SK-N-DZ (cell line): ENCODE measurements around the gene TNRC18.
"Not testable (repeated sequence)": the region's sequence is repeated elsewhere in the genome, so short reads cannot be mapped to it uniquely, and the experiment has no call there.

Source experiments
- DNase-seq: peaks from one replicate; pipeline ENCODE4 v3.0.0-alpha.2; 2015; ENCODE audit warnings: low spot score

Gene TNRC18

DNA sequence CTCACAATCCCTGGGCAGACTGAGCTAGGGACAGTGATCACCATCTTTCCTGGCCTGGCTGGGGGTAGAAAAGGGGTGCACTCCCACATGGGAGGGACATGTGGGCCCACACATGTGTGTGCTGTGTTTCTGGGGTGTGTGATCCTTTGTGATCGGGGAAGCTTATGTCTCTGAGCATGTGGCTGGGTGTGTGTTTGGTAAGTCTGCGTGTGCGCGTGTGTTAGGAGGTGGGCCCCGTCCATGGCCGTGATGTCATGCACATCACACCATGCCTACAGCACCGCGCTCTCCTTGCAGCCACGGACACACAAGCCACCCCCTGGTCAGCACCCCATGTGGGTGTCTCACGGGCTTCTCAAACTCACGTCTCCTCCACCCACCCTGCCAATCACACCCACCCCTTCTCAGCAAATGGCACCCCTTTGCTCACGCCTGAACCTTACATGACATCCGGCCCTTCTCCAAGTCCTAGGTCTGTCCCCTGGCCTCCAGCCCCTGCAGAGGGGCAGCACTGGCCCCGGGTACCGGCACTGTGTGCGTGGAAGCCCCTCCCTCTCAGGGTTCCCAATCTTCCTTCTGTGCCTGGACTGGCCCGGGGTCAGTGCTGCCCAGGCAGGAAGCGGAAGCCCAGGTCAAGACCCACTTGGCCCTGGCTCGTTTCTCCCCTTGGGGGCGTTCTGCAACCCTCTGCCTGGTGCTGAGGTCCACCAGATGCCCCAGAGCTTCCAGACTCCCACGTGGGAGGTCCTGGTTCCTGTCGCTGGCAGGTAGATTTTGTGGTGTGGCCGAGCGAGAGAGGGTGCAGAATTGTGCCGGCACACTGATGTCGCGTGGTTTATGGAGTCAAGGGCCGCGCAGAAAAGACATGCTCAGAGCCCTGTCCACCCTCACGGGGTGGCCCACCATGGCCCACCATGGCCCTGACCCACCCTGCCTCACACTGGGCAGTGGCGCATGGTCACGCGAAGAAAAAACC, 128.3 kb downstream of the TNRC18 start:
- DNase-seq: no peak

DNA sequence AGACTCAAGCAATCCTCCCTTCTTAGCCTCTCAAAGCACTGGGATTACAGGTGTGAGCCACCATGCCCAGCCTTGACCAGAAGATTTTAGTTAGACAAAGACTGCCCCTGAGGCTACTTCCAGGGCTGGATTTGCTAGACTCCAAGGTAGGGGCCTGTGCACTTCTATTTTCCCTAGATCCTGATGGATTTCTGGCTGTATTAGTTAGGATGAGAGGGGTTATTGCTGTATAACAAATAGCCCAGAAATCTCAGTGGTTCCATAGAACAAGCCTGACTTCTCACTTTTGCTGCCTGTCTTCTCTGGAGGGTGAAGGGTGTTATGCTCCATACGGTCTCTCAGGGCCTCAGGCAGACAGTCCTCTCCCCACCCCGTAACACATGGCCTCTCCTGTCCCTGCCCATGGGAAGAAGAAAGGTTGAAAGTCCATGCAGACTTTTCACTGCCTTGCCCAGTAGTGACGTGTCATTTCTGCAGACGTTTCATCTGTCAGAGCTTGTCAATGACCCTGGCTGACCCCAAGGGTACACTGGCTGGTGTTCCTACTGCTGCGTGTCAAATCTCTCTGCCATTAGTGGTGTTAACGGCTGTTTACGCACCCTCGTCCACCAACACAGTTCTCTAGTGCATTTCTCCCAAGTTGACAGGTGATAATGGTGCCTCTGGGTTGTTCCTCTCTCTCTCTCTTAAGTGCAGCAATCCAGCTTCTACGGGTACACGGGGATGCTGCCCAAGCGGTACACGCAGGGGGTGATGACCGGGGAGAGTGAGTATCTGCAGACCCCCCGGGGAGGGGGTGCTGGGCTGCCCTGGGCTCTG, 129.3 kb downstream of the TNRC18 start:
- DNase-seq: no peak

DNA sequence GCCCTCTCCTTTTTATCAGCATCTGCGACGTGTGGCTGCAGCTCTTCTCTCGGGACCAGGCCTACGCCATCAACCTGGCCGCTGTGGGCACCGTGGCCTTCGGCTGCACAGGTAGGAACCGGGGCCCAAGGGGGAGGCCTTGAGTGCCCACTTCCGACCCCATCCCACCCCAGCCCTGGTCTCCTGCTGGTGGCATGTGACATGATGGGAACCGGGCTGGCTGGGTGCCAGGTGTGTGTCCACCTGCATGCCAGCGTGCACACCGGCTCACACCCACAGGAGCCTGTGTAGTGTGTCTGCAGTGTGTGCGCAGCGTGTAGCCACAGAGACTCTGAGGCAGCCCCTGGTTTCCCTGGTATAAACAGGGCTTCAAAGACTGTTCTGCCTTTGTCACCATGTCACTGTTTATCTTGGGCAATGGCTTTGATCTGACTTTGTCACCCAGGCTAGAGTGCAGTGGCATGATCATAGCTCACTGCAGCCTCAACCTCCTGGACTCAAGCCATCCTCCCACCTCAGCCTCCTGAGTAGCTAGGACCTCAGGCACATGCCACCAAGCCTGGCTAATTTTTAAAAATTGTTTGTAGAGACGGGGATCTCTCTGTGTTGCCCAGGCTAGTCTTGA, 131.8 kb downstream of the TNRC18 start:
- not testable (repeated sequence) for DNase-seq

DNA sequence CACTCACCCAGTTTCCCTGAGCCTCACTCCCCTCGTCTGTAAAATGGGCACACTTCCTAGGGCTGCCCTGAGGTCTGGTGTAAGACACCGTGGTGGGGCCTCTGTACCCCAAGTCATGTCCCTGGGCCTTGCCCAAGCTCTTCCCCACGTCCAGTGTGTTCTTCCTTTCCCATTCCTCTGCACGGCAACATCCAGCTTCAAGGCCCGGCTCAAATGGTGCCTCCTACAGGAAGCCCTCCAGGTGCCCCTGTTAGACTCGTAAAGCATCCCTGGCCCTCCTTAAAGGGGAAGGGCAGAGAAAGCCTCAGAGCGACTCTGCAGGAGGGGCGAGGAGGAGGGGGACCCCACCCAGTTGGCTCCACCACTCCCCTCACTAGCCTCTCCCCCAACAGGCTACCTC, 132.3 kb downstream of the TNRC18 start:
- DNase-seq: no peak

DNA sequence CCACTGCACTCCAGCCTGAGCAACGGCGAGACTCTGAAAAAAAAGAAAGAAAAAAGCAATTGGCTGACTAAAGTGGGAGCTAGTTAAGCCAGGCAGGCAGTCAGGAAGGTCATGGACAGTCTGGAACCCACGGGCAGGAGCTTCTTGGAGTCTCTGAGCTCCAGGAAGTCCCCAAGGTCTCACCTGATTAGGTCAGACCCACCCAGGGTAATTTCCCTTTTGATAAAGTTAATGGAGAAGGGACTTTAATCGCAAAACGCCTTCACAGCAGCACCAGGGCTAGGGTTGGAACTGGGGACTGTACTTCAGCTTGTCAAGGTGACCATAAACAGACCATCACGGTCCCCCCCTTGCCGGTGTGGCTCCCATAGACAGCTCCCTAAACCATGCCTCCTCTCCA, 134.3 kb downstream of the TNRC18 start:
- no peak for DNase-seq

DNA sequence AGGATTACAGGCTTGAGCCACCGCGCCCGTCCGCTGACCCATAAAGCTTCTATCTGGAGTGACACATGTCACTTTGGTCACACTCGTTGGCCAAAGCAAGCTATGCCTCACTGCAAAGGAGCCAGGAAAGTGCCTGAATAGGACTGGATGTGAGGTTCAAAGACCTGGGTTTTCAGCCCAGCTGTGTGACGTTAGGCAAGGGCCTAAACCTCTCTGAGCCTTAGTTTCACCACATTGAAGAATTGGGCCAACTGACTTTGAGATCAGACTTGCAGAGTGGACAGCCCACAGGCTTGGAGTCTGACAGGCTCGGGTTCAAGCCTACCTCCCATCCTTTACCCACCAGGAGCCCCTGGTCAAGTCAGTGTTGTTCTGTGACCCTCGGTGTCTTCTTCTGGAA, 135.1 kb downstream of the TNRC18 start:
- not testable (repeated sequence) for DNase-seq

DNA sequence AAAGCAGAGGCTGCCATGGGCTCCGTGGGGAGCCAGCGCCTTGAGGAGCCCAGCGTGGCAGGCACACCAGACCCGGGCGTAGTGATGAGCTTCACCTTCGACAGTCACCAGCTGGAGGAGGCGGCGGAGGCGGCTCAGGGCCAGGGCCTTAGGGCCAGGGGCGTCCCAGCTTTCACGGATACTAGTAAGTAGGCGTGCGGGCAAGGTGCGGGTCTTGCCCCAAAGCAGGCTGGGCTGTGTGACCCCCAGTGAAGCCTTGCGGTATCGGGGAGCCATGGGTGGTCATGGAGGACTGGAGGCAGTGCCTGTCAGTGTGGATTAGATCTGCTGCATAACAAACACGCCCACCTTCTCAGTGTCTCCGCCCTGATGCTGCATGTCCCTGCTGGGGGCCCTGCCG, 135.8 kb downstream of the TNRC18 start:
- DNase-seq: no peak

- not testable (repeated sequence) for DNase-seq
These were observed 136.3 kb downstream of the TNRC18 start for GRCh38 chr7:5287373-5287772.

DNA sequence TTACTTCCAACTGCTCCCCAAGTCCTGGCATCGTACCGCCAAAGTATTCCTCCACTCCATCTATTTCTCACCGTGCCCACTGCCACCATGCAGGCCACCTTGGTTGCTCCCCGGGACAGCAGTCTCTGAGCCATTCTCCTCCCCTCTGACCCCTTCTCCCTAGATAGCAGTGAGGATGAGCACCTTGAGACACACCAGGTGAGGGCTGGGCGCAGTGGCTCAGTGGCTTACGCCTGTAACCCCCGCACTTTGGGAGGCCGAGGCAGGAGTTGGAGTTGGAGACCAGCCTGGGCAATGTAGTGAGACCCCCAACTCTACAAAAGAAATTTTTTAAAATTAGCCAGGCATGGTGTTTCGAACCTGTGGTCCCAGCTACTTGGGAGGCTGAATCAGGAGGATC, 136.7 kb downstream of the TNRC18 start:
- DNase-seq: no peak

- DNase-seq: peak; percentile 83
These were observed 139.0 kb downstream of the TNRC18 start for GRCh38 chr7:5284304-5285281.

DNA sequence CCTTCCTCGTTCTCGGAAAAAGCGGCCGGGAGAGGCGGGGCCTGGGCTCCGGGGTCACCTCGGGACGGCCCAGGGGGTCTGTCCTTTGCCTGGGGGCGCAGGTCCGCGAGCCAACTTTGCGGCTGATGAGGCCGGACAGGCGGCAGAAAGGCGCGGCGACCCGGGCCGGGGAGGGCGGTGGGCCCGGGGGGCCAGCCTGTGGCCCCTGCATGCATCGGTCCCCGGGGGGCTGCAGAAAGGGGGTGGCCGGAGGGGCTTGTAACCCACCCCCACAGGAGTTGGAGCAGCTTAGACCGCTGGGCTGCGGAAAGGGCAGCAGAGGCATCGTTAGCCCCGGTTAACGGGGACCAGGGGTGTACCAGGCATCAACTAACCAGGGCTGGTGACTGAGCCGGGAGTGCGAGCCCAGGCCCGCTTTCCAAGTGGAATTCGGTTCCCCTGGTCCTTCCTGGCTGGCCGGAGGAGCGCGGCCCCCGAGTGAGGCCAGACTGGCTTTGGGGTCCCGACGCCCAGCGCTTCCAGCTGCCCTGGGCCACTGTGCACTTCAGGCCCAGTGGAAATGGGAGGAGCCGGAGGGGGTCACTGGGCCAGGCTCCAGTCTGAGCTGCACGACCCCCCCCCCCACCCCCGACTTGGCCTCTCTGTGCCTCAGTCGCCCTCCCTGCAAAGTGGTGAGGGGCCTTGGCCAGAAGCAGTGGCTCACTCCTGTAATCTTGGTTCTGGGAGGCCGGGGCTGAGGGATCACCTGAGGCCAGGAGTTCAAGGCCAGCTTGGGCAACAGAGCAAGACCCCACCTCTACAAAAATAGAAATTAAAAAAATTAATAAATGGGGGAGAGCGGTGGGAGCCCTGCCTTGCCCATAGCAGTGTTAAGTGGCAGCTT, 140.0 kb downstream of the TNRC18 start:
- no peak for DNase-seq

GRCh38 chr7:5282543-5283316, 140.9 kb downstream of the TNRC18 start, which contains the start of gene SLC29A4:
SLC29A4 (plus strand) TSS chr7:5282943; CDS start chr7:5287817, 4,874 bp downstream.
- peak; percentile 49 for DNase-seq

- not testable (repeated sequence) for DNase-seq
These were observed 141.8 kb downstream of the TNRC18 start for GRCh38 chr7:5281598-5282500.

- DNase-seq: no peak
These were observed 143.9 kb downstream of the TNRC18 start for GRCh38 chr7:5279734-5280133.

GRCh38 chr7:5278766-5279165, 144.9 kb downstream of the TNRC18 start:
- no peak for DNase-seq

- DNase-seq: peak; percentile 76
These were observed 147.0 kb downstream of the TNRC18 start for GRCh38 chr7:5276611-5277010.

GRCh38 chr7:5276123-5276522, 147.5 kb downstream of the TNRC18 start:
- DNase-seq: not testable (repeated sequence)

GRCh38 chr7:5275510-5275909, 148.1 kb downstream of the TNRC18 start:
- not testable (repeated sequence) for DNase-seq
